GM18499 (cell line): ENCODE data around the gene GNAT1.

Experiments
- ATAC-seq: cut with Tn5 transposase; IDR thresholded peaks from one replicate; pipeline ENCODE4 v1.9.1; 2021; ENCODE audit warnings: moderate number of reproducible peaks; ENCODE audit not compliant: insufficient read depth, unreplicated experiment

The GNAT1 gene

GRCh38 chr3:50190936-50191660, at the start of gene GNAT1:
GNAT1 (plus strand) TSS chr3:50191610; CDS start chr3:50191726, 116 bp downstream.
- ATAC-seq = no peak

- ATAC-seq = no peak
These were observed 45.0 kb upstream of the GNAT1 start for GRCh38 chr3:50146316-50146901.

- ATAC-seq = no peak
These were observed 44.4 kb upstream of the GNAT1 start for GRCh38 chr3:50147016-50147415.

- no peak for ATAC-seq
These were observed 44.0 kb upstream of the GNAT1 start for GRCh38 chr3:50147447-50147846.

- no peak for ATAC-seq
These were observed 43.5 kb upstream of the GNAT1 start for GRCh38 chr3:50147861-50148260.

- no peak for ATAC-seq
These were observed 41.0 kb upstream of the GNAT1 start for GRCh38 chr3:50150404-50150750.

GRCh38 chr3:50150863-50151686, 40.3 kb upstream of the GNAT1 start:
- no peak for ATAC-seq

- ATAC-seq = no peak
These were observed 39.7 kb upstream of the GNAT1 start for GRCh38 chr3:50151728-50152127.

GRCh38 chr3:50153782-50154475, 37.5 kb upstream of the GNAT1 start:
- no peak for ATAC-seq

GRCh38 chr3:50154476-50154839, 37.0 kb upstream of the GNAT1 start:
- ATAC-seq = no peak

GRCh38 chr3:50154840-50155490, 36.4 kb upstream of the GNAT1 start, which contains the start of gene SEMA3F:
SEMA3F (plus strand) TSS chr3:50155324; CDS start chr3:50159623, 4,299 bp downstream.
- no peak for ATAC-seq

GRCh38 chr3:50155491-50155878, 35.9 kb upstream of the GNAT1 start:
- no peak for ATAC-seq

GRCh38 chr3:50155891-50156290, 35.5 kb upstream of the GNAT1 start:
- no peak for ATAC-seq

GRCh38 chr3:50156549-50157493, 34.6 kb upstream of the GNAT1 start:
- ATAC-seq = no peak

GRCh38 chr3:50157827-50158529, 33.4 kb upstream of the GNAT1 start:
- ATAC-seq = no peak

GRCh38 chr3:50158530-50159146, 32.8 kb upstream of the GNAT1 start:
- no peak for ATAC-seq

- ATAC-seq = no peak
These were observed 30.8 kb upstream of the GNAT1 start for GRCh38 chr3:50160561-50160983.

- ATAC-seq = no peak
These were observed 30.1 kb upstream of the GNAT1 start for GRCh38 chr3:50161320-50161719.
